Upper lobe of left lung (tissue), 4 donors: ENCODE results near the gene NCAN.

ENCODE experiments used
- POLR2A ChIP-seq, 4 donors: fragments of 450-650 bp; IDR thresholded peaks; one replicate each; pipeline ENCODE4 v1.5.1; 2016 to 2017; ENCODE audit warnings: antibody characterized with exemption in 4 of 4, mild to moderate bottlenecking in 2 of 4
- POLR2AphosphoS5 ChIP-seq, 2 donors: sonication (generic); formaldehyde crosslinking; IDR thresholded peaks; one replicate each; pipeline ENCODE4 v1.5.1; 2017; ENCODE audit warnings: antibody characterized with exemption in 2 of 2
- TF ChIP-seq, protein P1 (sequence below), 6 experiments: fragments of 450-650 bp in 4 of 6; fragments of 200-600 bp in 2 of 6; sonication (generic) in 2 of 6; IDR thresholded peaks; one replicate each; pipeline ENCODE4 v1.5.1; 2016 to 2019; ENCODE audit warnings: antibody characterized with exemption in 6 of 6

GRCh38 chr19:19223060-19223459 is 11.3 kb downstream of the NCAN start:
- TF ChIP-seq, protein P1, sequence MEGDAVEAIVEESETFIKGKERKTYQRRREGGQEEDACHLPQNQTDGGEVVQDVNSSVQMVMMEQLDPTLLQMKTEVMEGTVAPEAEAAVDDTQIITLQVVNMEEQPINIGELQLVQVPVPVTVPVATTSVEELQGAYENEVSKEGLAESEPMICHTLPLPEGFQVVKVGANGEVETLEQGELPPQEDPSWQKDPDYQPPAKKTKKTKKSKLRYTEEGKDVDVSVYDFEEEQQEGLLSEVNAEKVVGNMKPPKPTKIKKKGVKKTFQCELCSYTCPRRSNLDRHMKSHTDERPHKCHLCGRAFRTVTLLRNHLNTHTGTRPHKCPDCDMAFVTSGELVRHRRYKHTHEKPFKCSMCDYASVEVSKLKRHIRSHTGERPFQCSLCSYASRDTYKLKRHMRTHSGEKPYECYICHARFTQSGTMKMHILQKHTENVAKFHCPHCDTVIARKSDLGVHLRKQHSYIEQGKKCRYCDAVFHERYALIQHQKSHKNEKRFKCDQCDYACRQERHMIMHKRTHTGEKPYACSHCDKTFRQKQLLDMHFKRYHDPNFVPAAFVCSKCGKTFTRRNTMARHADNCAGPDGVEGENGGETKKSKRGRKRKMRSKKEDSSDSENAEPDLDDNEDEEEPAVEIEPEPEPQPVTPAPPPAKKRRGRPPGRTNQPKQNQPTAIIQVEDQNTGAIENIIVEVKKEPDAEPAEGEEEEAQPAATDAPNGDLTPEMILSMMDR (IDR thresholded peaks at IDR 0.05) = no peak
- TF ChIP-seq POLR2A (IDR thresholded peaks at IDR 0.05) (no peak), POLR2AphosphoS5 (IDR thresholded peaks at IDR 0.05) (no peak)
